OCI-LY1 (cell line): ENCODE measurements around the gene CTNNA2.

Source experiments
- CTCF ChIP-seq: fragments of 200-600 bp; sonication (generic), shearing (Covaris generic); IDR thresholded peaks from 2 replicates; pipeline ENCODE4 v1.5.1; 2017; ENCODE audit warnings: mild to moderate bottlenecking, antibody characterized with exemption, low read length, moderate library complexity, mixed read lengths
- EZH2 ChIP-seq: fragments of 200-600 bp; sonication (generic), shearing (Covaris generic); IDR thresholded peaks from 2 replicates; pipeline ENCODE4 v1.8.0; 2017; ENCODE audit warnings: borderline replicate concordance, mixed run types, mild to moderate bottlenecking, antibody characterized with exemption, low read length, moderate library complexity, mixed read lengths

- TF ChIP-seq CTCF (no peak), EZH2 (no peak)
These were observed 778.8 kb downstream of the CTNNA2 start for GRCh38 chr2:80291656-80292055.
